Activated CD4-positive, alpha-beta T cell treated with anti-CD3 and anti-CD28 coated beads, Interleukin-2, amount 50 U/mL, for 24 hours (primary cell): ENCODE results near the gene IL15.
"Not testable (repeated sequence)": the region's sequence is repeated elsewhere in the genome, so short reads cannot be mapped to it uniquely, and the experiment has no call there.

Experiments used
- DNase-seq, 2 donors: peaks; one replicate each; pipeline ENCODE4 v3.0.0-alpha.2; 2020; ENCODE audit warnings: low read depth in 1 of 2, low spot score in 1 of 2

Gene IL15

GRCh38 chr4:141702472-141703182 lies 66.2 kb downstream of the IL15 start:
- DNase-seq = no peak

GRCh38 chr4:141703497-141703896 lies 67.1 kb downstream of the IL15 start:
- no peak for DNase-seq

- DNase-seq = no peak
Measured at GRCh38 chr4:141705048-141705746, 68.8 kb downstream of the IL15 start.

GRCh38 chr4:141705747-141706377 lies 69.5 kb downstream of the IL15 start:
- no peak for DNase-seq

DNA sequence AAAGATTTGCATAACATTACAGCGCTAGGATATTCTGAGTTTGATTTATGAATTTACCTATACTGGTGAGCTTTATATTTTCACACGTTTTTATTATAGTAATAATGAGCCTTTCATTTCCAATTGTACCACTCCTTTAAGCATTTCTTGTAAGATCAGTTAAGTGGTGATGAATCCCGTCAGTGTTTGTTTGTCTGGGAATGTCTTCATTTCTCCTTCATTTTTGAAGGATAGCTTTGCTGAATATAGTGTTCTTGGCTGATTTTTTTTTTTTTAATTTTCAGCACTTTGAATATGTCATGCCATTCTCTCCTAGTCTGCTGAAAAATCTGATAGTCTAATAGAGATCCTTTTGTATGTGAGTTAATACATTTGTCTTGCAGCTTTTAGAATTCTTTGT lies 70.1 kb downstream of the IL15 start:
- DNase-seq = no peak

DNA sequence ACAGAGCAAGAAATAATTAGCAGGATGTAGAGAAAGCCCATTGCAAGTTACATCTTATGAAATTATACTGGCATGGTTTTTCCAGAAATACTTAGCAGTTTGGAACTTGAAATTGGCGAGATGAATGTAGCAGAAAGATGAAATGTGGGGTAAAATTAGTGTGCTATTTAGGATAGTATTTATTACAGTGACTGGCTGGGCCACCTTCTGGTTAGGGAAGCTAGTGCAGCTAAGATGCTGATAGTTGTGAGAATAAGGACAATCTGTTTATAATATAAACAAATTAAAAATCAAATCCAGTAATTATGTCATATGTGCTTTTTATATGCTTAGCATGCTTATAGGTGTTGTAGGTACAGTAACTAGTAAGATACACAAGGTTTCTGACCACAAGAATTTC lies 74.8 kb downstream of the IL15 start:
- no peak for DNase-seq

- DNase-seq = no peak
Measured at GRCh38 chr4:141713185-141713584, 76.8 kb downstream of the IL15 start.

DNA sequence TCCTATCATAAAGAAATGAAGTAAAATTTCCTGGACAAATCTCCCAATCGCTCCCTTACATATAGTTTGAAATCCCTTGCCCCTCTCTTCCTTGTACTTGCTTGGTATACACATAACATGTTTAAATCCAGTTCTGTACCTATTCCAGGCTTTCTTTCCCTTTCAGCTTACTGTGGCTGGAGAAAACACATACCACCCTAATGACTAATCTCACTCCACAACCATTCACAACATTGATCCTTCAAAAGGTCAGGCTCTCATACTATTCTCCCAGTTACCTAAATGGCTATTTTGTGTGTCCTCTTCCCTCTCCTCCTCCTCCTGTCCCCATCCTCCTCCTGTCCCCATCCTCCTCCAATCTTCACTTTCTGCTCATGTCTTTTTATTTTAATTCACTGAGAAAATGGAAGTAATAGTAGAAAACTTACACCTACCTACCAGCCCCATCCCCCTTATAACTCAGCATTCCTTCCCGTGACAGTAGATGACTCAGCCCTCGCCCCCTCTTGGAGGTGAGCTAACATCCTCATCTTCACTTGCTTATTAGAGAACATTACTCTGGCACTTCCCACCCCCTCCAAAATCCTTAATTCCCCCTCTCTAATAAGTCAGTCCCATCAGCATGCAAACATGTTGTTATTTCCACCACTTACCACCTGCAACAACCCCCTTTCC lies 77.5 kb downstream of the IL15 start:
- DNase-seq = no peak

DNA sequence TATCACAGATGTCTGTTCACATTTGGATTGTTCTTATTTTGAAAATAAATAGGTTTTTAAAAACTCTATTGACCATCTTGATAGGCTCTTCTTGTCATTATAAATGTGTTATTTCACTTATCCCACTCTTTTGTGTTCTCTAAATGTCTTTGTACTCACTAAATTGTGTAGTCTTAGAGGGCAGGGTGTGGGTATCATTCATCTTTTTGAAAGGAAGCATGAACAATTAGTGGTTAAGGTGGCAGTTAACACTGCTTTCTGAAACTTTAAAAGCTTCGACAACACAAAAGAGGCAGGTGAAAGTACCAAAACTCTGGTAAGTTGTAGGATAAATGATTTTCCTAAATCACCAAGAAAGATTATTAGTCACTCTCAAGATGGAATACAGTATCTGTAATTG lies 83.2 kb downstream of the IL15 start:
- DNase-seq = no peak

DNA sequence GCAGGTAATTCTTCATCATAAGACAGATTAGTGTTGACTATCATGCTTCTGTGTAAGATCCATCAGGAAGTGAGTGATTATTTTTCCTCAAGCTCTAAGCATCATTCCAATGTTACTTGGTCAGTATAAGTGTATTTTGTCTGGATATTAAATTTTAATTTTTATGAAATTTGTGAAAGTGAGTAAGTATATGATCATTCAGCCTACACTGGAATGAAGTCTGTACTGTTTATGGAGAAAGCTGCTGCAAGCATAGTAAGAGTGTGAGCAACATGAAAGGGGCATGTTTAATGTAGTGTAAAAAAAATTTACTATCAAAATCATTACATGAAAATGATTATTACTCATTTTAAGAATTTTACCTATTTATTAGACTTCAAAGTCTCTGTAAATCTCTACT lies 84.8 kb downstream of the IL15 start:
- no peak for DNase-seq

DNA sequence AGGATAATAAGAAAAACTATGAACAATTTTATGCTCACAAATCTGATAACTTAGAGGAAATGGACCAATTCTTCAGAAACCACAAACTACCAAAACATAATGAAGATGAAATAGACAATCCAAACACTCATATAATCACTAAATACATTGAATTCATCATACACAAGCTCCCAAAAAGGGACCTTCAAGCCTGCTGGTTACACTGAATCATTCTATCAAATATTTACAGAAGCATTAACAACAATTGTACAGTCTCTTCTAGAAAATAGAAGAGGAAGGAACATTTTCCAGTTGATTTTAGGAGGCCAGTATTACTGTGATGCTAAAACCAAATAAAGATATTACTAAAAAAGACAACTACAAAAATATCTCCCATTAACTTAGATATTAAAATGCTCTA lies 88.3 kb downstream of the IL15 start:
- DNase-seq = no peak

- DNase-seq = no peak
Measured at GRCh38 chr4:141727420-141727819, 91.0 kb downstream of the IL15 start.

- DNase-seq = no peak
Measured at GRCh38 chr4:141730805-141731204, 94.4 kb downstream of the IL15 start.

DNA sequence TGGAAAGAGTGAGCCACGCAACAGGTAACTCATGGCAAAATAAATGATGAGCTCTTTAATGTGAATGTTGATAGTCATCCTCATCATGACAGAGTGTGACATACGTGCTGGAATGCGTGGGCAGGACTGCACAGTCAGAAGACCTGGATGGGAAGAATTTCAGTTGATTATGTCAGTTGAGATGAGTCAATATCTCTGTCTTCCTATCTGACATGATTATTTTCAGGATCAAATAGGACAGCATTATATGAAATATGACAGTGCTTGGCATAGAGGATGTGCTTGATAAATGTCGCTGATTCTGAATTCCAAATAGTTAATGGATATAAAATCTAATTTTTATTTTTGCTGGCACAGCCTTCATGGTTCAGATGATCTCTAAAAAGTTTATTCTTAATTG lies 95.1 kb downstream of the IL15 start:
- no peak for DNase-seq

GRCh38 chr4:141739636-141740035 lies 103.3 kb downstream of the IL15 start:
- DNase-seq = no peak

- no peak for DNase-seq
Measured at GRCh38 chr4:141746026-141746425, 109.6 kb downstream of the IL15 start.

GRCh38 chr4:141751806-141752205 lies 115.4 kb downstream of the IL15 start:
- DNase-seq = not testable (repeated sequence)

DNA sequence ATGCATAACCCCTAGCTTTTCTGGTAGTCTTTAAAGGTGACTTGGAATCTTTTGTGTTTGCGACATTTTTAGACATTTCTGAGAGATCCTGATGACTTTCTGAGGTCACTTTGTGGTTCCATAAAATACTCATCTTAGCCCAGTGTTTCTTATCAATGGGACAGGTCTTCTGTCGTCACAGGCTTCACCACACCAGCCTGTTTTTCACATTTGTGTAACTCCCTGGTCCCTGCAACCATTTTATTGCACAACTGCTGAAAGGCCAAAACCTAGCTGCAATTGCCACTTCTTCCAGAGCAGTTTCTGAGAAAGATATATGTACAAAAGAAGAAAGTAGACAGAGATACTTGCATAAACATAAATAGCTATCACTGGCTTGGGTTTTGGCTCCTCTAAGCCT lies 120.9 kb downstream of the IL15 start:
- DNase-seq = no peak

DNA sequence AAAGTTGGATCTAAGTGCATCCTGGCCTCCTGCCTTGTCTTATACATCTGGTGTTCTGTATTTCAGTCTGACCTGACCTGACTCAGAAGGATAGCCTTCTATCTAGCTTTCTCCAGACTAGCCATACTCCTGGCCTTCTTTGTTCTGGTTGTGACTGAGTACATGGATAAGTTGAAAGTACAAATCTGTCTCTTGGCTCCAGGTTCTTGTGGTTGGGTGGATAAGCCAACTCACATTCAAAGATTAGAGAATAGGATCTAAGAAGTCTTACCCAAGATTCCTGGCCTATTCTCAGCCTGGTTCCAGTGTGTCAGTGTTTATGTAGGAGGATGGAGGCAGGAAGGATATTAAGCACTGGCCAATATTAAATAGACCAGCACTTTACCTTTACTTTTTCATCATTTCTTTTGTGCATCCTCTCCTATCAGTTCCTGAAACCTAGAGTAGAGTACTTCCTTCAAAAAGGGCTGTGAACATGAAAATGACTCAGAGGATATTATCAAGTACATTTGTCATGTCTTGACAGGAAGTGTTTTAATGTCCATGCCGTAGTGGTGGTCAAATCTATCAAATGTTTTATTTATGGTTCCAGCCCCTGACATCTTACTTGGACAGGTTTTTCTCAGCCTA lies 123.5 kb downstream of the IL15 start:
- no peak for DNase-seq

- no peak for DNase-seq
Measured at GRCh38 chr4:141761926-141762325, 125.5 kb downstream of the IL15 start.

DNA sequence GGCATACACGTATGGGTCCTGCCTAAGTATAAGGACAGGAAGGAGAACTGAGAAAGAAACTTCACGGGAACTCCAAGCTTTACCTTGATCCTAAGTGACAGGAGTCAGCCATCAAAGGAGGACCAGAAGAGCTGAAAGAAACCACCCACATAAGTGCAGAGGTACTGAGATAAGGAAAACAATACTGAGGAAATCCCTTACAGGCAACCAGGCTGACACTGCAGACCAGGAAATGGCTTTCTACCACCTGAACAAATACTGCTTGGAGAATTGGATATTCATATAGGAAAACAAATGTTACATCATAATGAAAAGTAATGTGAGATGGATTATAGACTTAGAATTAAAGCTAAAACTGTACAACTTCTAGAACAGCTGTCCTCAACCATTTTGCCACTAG lies 127.0 kb downstream of the IL15 start:
- DNase-seq = no peak
